K562 (cell line): ENCODE data around the gene TECPR1.

ENCODE experiments used
- CTCF ChIP-seq, 3 experiments: IDR thresholded peaks in 2 of 3; conservative IDR thresholded peaks in 1 of 3; 2 replicates each; pipeline ENCODE4 v1.5.1; 2011 to 2012; ENCODE audit warnings: low read length in 3 of 3, mild to moderate bottlenecking in 3 of 3, control low read depth in 2 of 3, improper control_type of control experiment in 1 of 3, inconsistent platforms in 1 of 3, low read depth in 1 of 3, mixed read lengths in 1 of 3, moderate library complexity in 1 of 3; ENCODE audit not compliant: insufficient read depth in 2 of 3
- EZH2 ChIP-seq: IDR thresholded peaks from 2 replicates; pipeline ENCODE4 v1.6.1; 2012; ENCODE audit warnings: low read depth, mild to moderate bottlenecking, inconsistent platforms, low read length, borderline replicate concordance
- POLR2A ChIP-seq: fragments of 450-650 bp; conservative IDR thresholded peaks from 2 replicates; pipeline ENCODE4 v1.6.1; 2016
- POLR2AphosphoS5 ChIP-seq: IDR thresholded peaks from 2 replicates; pipeline ENCODE4 v1.6.1; 2011; ENCODE audit warnings: mild to moderate bottlenecking, low read depth, low read length, moderate library complexity; ENCODE audit not compliant: control insufficient read depth, insufficient read depth
- SAFB2 ChIP-seq: fragments of 200-400 bp; formaldehyde crosslinking; IDR thresholded peaks from 2 replicates; pipeline ENCODE4 v1.6.1; 2018; ENCODE audit warnings: borderline replicate concordance, low read length, low read depth, moderate library complexity; ENCODE audit not compliant: severe bottlenecking
- SIN3A ChIP-seq, 2 experiments: fragments of 150-350 bp in 1 of 2; IDR thresholded peaks; 2 replicates each; pipeline ENCODE4 v1.6.1; 2011 to 2016; ENCODE audit warnings: borderline replicate concordance in 2 of 2, low read depth in 2 of 2, low read length in 2 of 2, mild to moderate bottlenecking in 2 of 2, moderate library complexity in 2 of 2; ENCODE audit not compliant: control insufficient read depth in 1 of 2
- SIX5 ChIP-seq, 2 experiments: IDR thresholded peaks; 2 replicates each; pipeline ENCODE4 v1.6.1; 2011; ENCODE audit warnings: low read length in 2 of 2, borderline replicate concordance in 1 of 2, low read depth in 1 of 2, mild to moderate bottlenecking in 1 of 2, moderate library complexity in 1 of 2; ENCODE audit not compliant: insufficient read depth in 1 of 2
- SMC3 ChIP-seq: conservative IDR thresholded peaks from 2 replicates; pipeline ENCODE4 v1.6.1; 2011; ENCODE audit warnings: low read depth, low read length, improper control_type of control experiment; ENCODE audit not compliant: insufficient read depth
- TCF7L2 ChIP-seq: fragments of 150-350 bp; IDR thresholded peaks from 2 replicates; pipeline ENCODE4 v1.6.1; 2016; ENCODE audit warnings: low read depth, mild to moderate bottlenecking, low read length, moderate library complexity
- ZBED1 ChIP-seq: IDR thresholded peaks from 2 replicates; pipeline ENCODE4 v1.6.1; 2014
- ZNF274 ChIP-seq: IDR thresholded peaks from 2 replicates; pipeline ENCODE4 v1.6.1; 2011; ENCODE audit warnings: low read depth, mild to moderate bottlenecking, low read length, moderate library complexity, borderline replicate concordance

- TF ChIP-seq TCF7L2 (no peak), EZH2 (no peak), POLR2A (no peak), ZBED1 (no peak), SIX5 (IDR thresholded peaks at IDR 0.05; ENCODE audit: borderline replicate concordance in 1 of 2, insufficient read depth in 1 of 2, low read depth in 1 of 2, low read length in 2 of 2) (no peak), SAFB2 (no peak), SMC3 (no peak), ZNF274 (no peak), POLR2AphosphoS5 (no peak), SIN3A (IDR thresholded peaks at IDR 0.05; ENCODE audit: borderline replicate concordance in 2 of 2, control insufficient read depth in 1 of 2, low read depth in 2 of 2, low read length in 2 of 2) (no peak), CTCF (IDR thresholded peaks at IDR 0.05 in 2 of 3, conservative IDR thresholded peaks at IDR 0.05 in 1 of 3; ENCODE audit: insufficient read depth in 2 of 3, low read depth in 1 of 3, low read length in 3 of 3) (no peak)
Measured at GRCh38 chr7:98251231-98251600, 816 bp downstream of the TECPR1 start.
